H1 (cell line): ENCODE measurements around the gene SEPTIN5. TPM values are rescaled to one million over a fixed set of nuclear protein-coding genes. Genes with fewer than 3 reads are reported as not detected.
A peak's percentile ranks its signal among the peaks of the same experiment; 100 is the strongest.

Experiments used
- CTCF ChIA-PET: fragments of 300-600 bp; sonication (Branson Sonifier 250); formaldehyde crosslinking; loops from one replicate; lab custom pipeline; 2021; ENCODE audit not compliant: partially characterized antibody; lab: Charles Lee
- POLR2A ChIA-PET: fragments of 300-600 bp; sonication (Branson Sonifier 250); formaldehyde crosslinking; loops from one replicate; lab custom pipeline; 2021; ENCODE audit warnings: inconsistent platforms; ENCODE audit not compliant: partially characterized antibody; lab: Charles Lee
- DNase-seq, 2 experiments: peaks; one replicate each; pipeline versions ENCODE4 v3.0.0 to v3.0.0-alpha.2; 2010 to 2022; ENCODE audit warnings: low spot score in 2 of 2, low read depth in 1 of 2, mixed read lengths in 1 of 2
- FAIRE-seq: peaks from 2 replicates; lab custom pipeline; 2011; peaks lifted over from hg19 to GRCh38; lab: Jason Lieb, UNC
- H2AFZ ChIP-seq: 2 replicates; pipeline ENCODE4 v1.8.1; 2012; ENCODE audit warnings: low read length, inconsistent platforms
- H2AK5ac ChIP-seq: 2 replicates; pipeline ENCODE4 v1.6.1; 2013; ENCODE audit warnings: low read depth, low read length
- H2BK120ac ChIP-seq: replicated peaks from 2 replicates; pipeline ENCODE3; 2013; ENCODE audit warnings: low read depth, low read length, inconsistent platforms
- H2BK12ac ChIP-seq: 2 replicates; pipeline ENCODE4 v1.6.1; 2013; ENCODE audit warnings: low read depth, low read length
- H2BK15ac ChIP-seq: 2 replicates; pipeline ENCODE4 v1.6.1; 2013; ENCODE audit warnings: low read length
- H2BK20ac ChIP-seq: 2 replicates; pipeline ENCODE4 v1.6.1; 2013; ENCODE audit warnings: low read length
- H2BK5ac ChIP-seq: 2 replicates; pipeline ENCODE4 v1.6.1; 2013; ENCODE audit warnings: low read depth, low read length
- H3K14ac ChIP-seq: 2 replicates; pipeline ENCODE4 v1.6.1; 2013; ENCODE audit warnings: inconsistent platforms; ENCODE audit not compliant: insufficient read length
- H3K18ac ChIP-seq: 2 replicates; pipeline ENCODE4 v1.6.1; 2013; ENCODE audit warnings: low read length; ENCODE audit errors: extremely low read depth
- H3K23ac ChIP-seq: 2 replicates; pipeline ENCODE4 v1.6.1; 2013; ENCODE audit warnings: inconsistent platforms; ENCODE audit not compliant: insufficient read length
- H3K23me2 ChIP-seq: 2 replicates; pipeline ENCODE4 v1.6.1; 2013; ENCODE audit warnings: low read depth, low read length
- H3K27ac ChIP-seq: 2 replicates; pipeline ENCODE4 v1.6.1; 2011; ENCODE audit warnings: low read depth, low read length, inconsistent platforms
- H3K27me3 ChIP-seq, 4 experiments: replicated peaks in 1 of 4; 1 replicate in 1 of 4; 2 replicates in 3 of 4; pipeline versions ENCODE4 v1.6.1 to v1.8.1; 2011 to 2013; ENCODE audit warnings: low read length in 3 of 4, mild to moderate bottlenecking in 3 of 4, inconsistent platforms in 2 of 4, mixed read lengths in 2 of 4, moderate library complexity in 1 of 4; ENCODE audit not compliant: control insufficient read depth in 3 of 4, insufficient read depth in 3 of 4; ENCODE audit errors: extremely low read depth in 1 of 4
- H3K36me3 ChIP-seq, 4 experiments: 2 replicates each; pipeline versions ENCODE4 v1.6.1 to v1.8.1; 2011 to 2013; ENCODE audit warnings: mild to moderate bottlenecking in 4 of 4, low read length in 3 of 4, moderate library complexity in 2 of 4, control low read depth in 1 of 4, inconsistent platforms in 1 of 4; ENCODE audit not compliant: insufficient read depth in 4 of 4, control insufficient read depth in 2 of 4
- H3K4ac ChIP-seq: replicated peaks from 2 replicates; pipeline ENCODE3; 2013; ENCODE audit warnings: low read length, low read depth, mixed read lengths, inconsistent platforms; ENCODE audit not compliant: insufficient read length
- H3K4me1 ChIP-seq, 4 experiments: replicated peaks in 1 of 4; 1 replicate in 1 of 4; 2 replicates in 3 of 4; pipeline versions ENCODE4 v1.6.1 to v1.8.1; 2011 to 2013; ENCODE audit warnings: low read length in 3 of 4, inconsistent platforms in 2 of 4, mixed read lengths in 1 of 4; ENCODE audit not compliant: insufficient read depth in 4 of 4, control insufficient read depth in 3 of 4
- H3K4me2 ChIP-seq, 2 experiments: 2 replicates each; pipeline versions ENCODE4 v1.6.1 to v1.8.1; 2011 to 2013; ENCODE audit warnings: low read depth in 2 of 2, low read length in 2 of 2, control low read depth in 1 of 2, inconsistent platforms in 1 of 2, mild to moderate bottlenecking in 1 of 2; ENCODE audit not compliant: insufficient read depth in 1 of 2
- H3K4me3 ChIP-seq, 4 experiments: fragments of 200-600, 300-600 bp in 1 of 4; sonication (generic), shearing (Covaris generic), sonication (Bioruptor Twin) in 1 of 4; 2 replicates each; pipeline versions ENCODE4 v1.5.1 to v1.8.1; 2011 to 2016; ENCODE audit warnings: low read length in 4 of 4, low read depth in 3 of 4, control low read depth in 2 of 4, inconsistent platforms in 2 of 4, mild to moderate bottlenecking in 2 of 4, mixed read lengths in 1 of 4, moderate library complexity in 1 of 4; ENCODE audit not compliant: insufficient read depth in 2 of 4; ENCODE audit errors: extremely low read depth in 1 of 4
- H3K56ac ChIP-seq: replicated peaks from 2 replicates; pipeline ENCODE3; 2013; ENCODE audit warnings: low read depth, mild to moderate bottlenecking, mixed read lengths, low read length, inconsistent platforms; ENCODE audit not compliant: insufficient read length
- H3K79me1 ChIP-seq: 2 replicates; pipeline ENCODE4 v1.6.1; 2013; ENCODE audit warnings: low read depth, low read length, control low read depth
- H3K79me2 ChIP-seq, 2 experiments: 2 replicates each; pipeline versions ENCODE4 v1.6.1 to v1.8.1; 2012 to 2013; ENCODE audit warnings: low read length in 2 of 2, mild to moderate bottlenecking in 2 of 2, inconsistent platforms in 1 of 2; ENCODE audit not compliant: insufficient read depth in 2 of 2, control insufficient read depth in 1 of 2
- H3K9ac ChIP-seq, 4 experiments: replicated peaks in 1 of 4; 1 replicate in 1 of 4; 2 replicates in 3 of 4; pipeline versions ENCODE4 v1.6.1 to v1.8.1; 2011 to 2013; ENCODE audit warnings: low read depth in 3 of 4, low read length in 3 of 4, control low read depth in 2 of 4, mild to moderate bottlenecking in 2 of 4, moderate library complexity in 2 of 4, inconsistent platforms in 1 of 4; ENCODE audit errors: extremely low read depth in 1 of 4
- H3K9me3 ChIP-seq, 2 experiments: 2 replicates each; pipeline versions ENCODE4 v1.6.1 to v1.8.1; 2012 to 2013; ENCODE audit warnings: mild to moderate bottlenecking in 2 of 2, moderate library complexity in 2 of 2, control low read depth in 1 of 2, inconsistent platforms in 1 of 2, low read depth in 1 of 2, low read length in 1 of 2, mixed read lengths in 1 of 2; ENCODE audit not compliant: insufficient read depth in 2 of 2
- H4K20me1 ChIP-seq, 2 experiments: replicated peaks in 1 of 2; 2 replicates each; pipeline versions ENCODE3 to v1.8.1; 2011 to 2013; ENCODE audit warnings: inconsistent platforms in 2 of 2, low read length in 2 of 2, mild to moderate bottlenecking in 1 of 2; ENCODE audit not compliant: insufficient read depth in 2 of 2, control insufficient read depth in 1 of 2
- H4K5ac ChIP-seq: 2 replicates; pipeline ENCODE4 v1.6.1; 2013; ENCODE audit warnings: low read length, low read depth, mixed read lengths, inconsistent platforms; ENCODE audit not compliant: insufficient read length
- H4K8ac ChIP-seq: 2 replicates; pipeline ENCODE4 v1.8.0; 2013; ENCODE audit warnings: mild to moderate bottlenecking, moderate library complexity, low read length, inconsistent platforms; ENCODE audit not compliant: insufficient read depth; ENCODE audit errors: extremely low read depth
- H4K91ac ChIP-seq: replicated peaks from 2 replicates; pipeline ENCODE3; 2013; ENCODE audit warnings: low read length, mixed read lengths, inconsistent platforms; ENCODE audit not compliant: insufficient read length
- CEBPB ChIP-seq: IDR thresholded peaks from 2 replicates; pipeline ENCODE4 v1.6.1; 2012; ENCODE audit warnings: low read depth, low read length
- TCF12 ChIP-seq: IDR thresholded peaks from 2 replicates; pipeline ENCODE4 v1.6.1; 2011; ENCODE audit warnings: low read depth, mild to moderate bottlenecking, low read length
- WGBS, 2 experiments: shearing (Covaris generic) in 1 of 2; methylation state at CpG; one replicate each; pipeline versions ENCODE4 v1.1.6 to v1.1.7; 2013 to 2015; ENCODE audit warnings: low lambda C conversion rate in 2 of 2, mixed read lengths in 2 of 2, inconsistent platforms in 1 of 2, low coverage in 1 of 2, missing lambda C conversion rate in 1 of 2; ENCODE audit not compliant: insufficient replicate concordance in 2 of 2, insufficient coverage in 1 of 2, insufficient read length in 1 of 2; ENCODE audit errors: extremely low coverage in 1 of 2, missing lambda C conversion rate in 1 of 2; 5-methylcytosine and 5-hydroxymethylcytosine counted together
- polyA plus RNA-seq, 7 experiments: library from polyadenylated mRNA; depleted of rRNA in 3 of 7; stranded (reverse) in 5 of 7; unstranded in 2 of 7; fragments of >200 nt in 5 of 7; fragments of 200-250 nt in 2 of 7; gene quantifications; 1 replicate in 5 of 7; 2 replicates in 1 of 7; 4 replicates in 1 of 7; pipeline versions ENCODE4 v1.2.1 to v1.2.3, GENCODE V29; 2011 to 2013; ENCODE audit warnings: missing spikeins in 2 of 7, mixed read lengths in 2 of 7
- total RNA-seq: library from RNA; stranded (reverse); fragmentation: NEBNext Ultra II Directional; extraction: Animal tissue kit (Norgen Biotek cat#: 25700); gene quantifications from 2 replicates; pipeline ENCODE4 v1.2.1, GENCODE V29; 2021

Gene SEPTIN5
- total and polyA plus RNA-seq, 2 of the 8 experiments (the other 6 are each of a cell fraction or from before 2014, with no cell fraction given) = 6.0 to 8.6 TPM

- no peaks in the 10 kb centered on the region for H3K79me2 ChIP-seq
- H2BK120ac ChIP-seq = no peak overlapping the region
- peak overlapping the region; percentile 55; the same call in 1 of the 2 replicates for H2BK15ac ChIP-seq
- ChIA-PET CTCF (interaction anchor here (0.5 to 5.3 kb wide), 13 partner anchors 7 to 255 kb away, joined by 3 to 50 read pairs (median 3); no protein-coding TSS in a partner anchor), POLR2A (no interaction called here)
- H3K4me3 ChIP-seq = no peak overlapping the region
- H3K27me3 ChIP-seq = peaks cover 0 to 17% (median 13%) of the 10 kb centered on the region in 4 experiments; a peak in 6 of 7 replicates
- no peak overlapping the region for H2BK20ac ChIP-seq
- peak overlapping the region; percentile 45; the same call in 1 of the 2 replicates for H4K8ac ChIP-seq
- H3K56ac ChIP-seq = no peak overlapping the region
- H3K4me1 ChIP-seq = peaks cover 0 to 24% (median 16%) of the 10 kb centered on the region in 4 experiments; a peak in 6 of 7 replicates
- no peak overlapping the region for H3K4me2 ChIP-seq
- no peaks in the 10 kb centered on the region for H3K9me3 ChIP-seq
- H3K18ac ChIP-seq = 0 out of 2 replicates have a peak overlapping the region, but pooled peaks have one; percentile 25
- no peaks in the 10 kb centered on the region for H3K23me2 ChIP-seq
- no peak overlapping the region for H3K9ac ChIP-seq
- no peak overlapping the region for H3K23ac ChIP-seq
- peak overlapping the region; percentile 77; the same call in 1 of the 2 replicates for H2AK5ac ChIP-seq
- H3K4ac ChIP-seq = no peak overlapping the region
- FAIRE-seq (no peak), DNase-seq (no peak)
- no peak overlapping the region for H2AFZ ChIP-seq
- H3K36me3 ChIP-seq = no peaks in the 10 kb centered on the region
- H4K20me1 ChIP-seq = no peaks in the 10 kb centered on the region
- 90% methylated on average over 20 of the region's 20 CpGs; no CpG with 5 or more reads in 1 of the 2 experiments for WGBS, 2 experiments
- H4K91ac ChIP-seq = peak overlapping the region; percentile 66
- H2BK12ac ChIP-seq = peak overlapping the region; percentile 89; the same call in 1 of the 2 replicates
- H4K5ac ChIP-seq = no peak overlapping the region
- TF ChIP-seq CEBPB (no peak), TCF12 (no peak)
- no peak overlapping the region for H3K27ac ChIP-seq
- H2BK5ac ChIP-seq = peak overlapping the region; percentile 63; the same call in 1 of the 2 replicates
- H3K79me1 ChIP-seq = no peaks in the 10 kb centered on the region; the same call in 1 of the 2 replicates
- H3K14ac ChIP-seq = no peak overlapping the region
Observed at GRCh38 chr22:19708321-19709011, 5.8 kb upstream of the SEPTIN5 start.
